ENCODE measurements around the gene LBR.

The LBR gene

DNA sequence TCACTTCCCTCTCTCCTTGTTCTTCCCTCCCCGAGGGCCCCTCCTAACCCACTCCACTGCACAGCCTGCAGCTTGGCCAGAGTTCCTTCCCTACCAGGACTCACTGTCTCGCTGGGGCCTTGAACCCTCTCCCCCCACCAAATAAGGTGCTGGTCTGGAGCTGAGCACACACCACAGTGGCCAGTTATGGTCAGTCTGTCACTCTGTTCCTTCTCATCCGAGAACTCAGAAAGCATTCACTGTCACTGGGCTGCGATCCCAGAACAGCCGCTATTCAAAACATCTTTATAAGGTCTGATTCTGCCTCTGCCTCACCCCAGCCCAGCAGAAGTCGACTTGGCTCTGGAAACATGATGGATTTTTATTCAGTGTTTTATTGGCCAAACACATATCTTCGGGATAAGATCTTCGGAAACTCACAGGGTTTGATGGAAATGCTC, 19.8 kb upstream of the LBR start:
- in situ Hi-C loops (cut with MboI; ENCODE audit: low sequenced_read_pairs) = no loop called here

GRCh38 chr1:225446981-225447615, 19.3 kb upstream of the LBR start:
- in situ Hi-C loops (cut with MboI; ENCODE audit: low sequenced_read_pairs) = no loop called here

DNA sequence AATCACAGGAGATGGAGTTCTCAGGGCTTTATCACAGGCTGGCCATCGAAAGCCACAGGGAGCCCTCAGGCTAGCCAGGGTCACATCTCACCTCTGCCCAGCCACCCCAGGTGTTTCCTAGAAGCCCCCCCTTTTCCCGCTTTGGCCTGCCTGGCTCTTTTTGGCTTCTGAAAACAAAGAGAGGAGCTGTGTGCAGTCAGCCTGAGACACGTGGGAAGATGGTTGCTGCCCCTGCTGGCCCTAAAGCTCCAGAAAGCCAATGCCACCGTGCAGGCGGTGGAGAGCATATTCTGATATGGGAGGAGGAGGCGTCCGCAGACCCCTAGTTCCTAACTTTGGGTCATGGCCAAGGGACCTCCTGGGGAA, 18.7 kb upstream of the LBR start:
- in situ Hi-C loops (cut with MboI; ENCODE audit: low sequenced_read_pairs) = no loop called here

DNA sequence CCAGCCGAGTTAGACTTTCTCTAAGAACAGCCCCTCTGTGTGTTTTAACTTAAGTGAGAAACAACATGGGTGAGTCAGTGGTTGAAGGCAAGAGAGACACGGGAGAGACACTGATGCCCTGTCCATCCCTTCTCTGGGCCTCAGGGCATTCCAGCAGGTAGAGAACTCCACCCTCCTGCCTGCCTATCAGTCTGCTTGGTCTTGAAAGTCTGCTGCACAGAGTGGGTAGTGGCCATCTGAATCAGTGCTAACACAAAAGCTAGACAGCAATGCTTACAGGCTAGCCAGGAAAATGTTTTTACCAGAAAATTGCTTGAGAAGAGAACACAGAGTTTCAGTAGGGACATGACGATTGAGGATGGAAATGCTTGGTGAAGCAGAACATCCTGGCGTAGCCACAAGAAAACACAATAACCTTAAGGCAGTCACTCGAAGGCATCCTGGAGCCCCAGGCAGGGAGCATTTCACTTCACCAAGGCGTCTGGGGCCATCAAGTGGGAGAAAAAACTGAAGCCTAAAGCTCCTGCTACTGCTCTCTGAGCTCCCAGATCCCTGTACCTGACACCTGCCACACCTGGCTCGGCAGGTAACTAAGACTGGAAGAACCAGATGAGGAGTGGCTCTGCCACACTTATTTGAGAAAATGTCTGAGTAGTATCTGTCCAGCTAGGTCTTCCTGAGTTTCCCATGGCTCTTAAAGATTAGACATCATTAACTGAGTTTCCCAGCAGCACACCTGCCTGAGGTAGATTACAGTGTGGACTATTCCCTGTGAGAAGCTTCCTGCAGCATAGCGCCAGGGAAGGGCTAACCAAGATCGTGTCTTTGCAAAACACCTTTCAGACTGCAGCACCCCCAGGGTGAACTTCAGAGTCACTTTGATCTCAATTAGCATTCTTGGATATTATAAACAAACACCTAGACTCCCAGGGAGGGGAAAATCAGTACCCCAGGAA, 18.1 kb upstream of the LBR start:
- in situ Hi-C loops (cut with MboI; ENCODE audit: low sequenced_read_pairs) = no loop called here

DNA sequence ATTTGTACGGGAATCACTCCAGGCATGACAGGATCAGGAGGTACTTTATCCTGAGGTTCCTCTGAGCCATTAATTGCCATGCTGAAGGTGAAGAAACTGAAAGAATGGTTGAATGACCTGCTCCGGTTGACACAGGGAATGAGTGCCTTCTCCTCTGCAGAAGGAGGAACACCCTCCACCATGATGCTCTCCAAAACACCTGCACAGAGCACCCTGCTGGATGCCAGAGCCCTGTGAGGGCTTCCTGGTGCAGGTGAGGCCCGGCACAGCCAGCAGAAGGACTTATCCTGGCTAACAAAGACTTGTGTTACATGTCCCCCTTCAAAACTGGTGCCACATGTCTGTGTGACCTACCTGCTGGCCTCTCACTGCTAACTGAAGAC, 14.3 kb upstream of the LBR start:
- in situ Hi-C loops (cut with MboI; ENCODE audit: low sequenced_read_pairs) = no loop called here

GRCh38 chr1:225441314-225442122, 13.7 kb upstream of the LBR start:
- in situ Hi-C loops (cut with MboI; ENCODE audit: low sequenced_read_pairs) = no loop called here

- in situ Hi-C loops (cut with MboI; ENCODE audit: low sequenced_read_pairs) = no loop called here
These were observed 12.8 kb upstream of the LBR start for GRCh38 chr1:225440380-225441221.

GRCh38 chr1:225437710-225438437, 10.0 kb upstream of the LBR start:
- in situ Hi-C loops (cut with MboI; ENCODE audit: low sequenced_read_pairs) = no loop called here

DNA sequence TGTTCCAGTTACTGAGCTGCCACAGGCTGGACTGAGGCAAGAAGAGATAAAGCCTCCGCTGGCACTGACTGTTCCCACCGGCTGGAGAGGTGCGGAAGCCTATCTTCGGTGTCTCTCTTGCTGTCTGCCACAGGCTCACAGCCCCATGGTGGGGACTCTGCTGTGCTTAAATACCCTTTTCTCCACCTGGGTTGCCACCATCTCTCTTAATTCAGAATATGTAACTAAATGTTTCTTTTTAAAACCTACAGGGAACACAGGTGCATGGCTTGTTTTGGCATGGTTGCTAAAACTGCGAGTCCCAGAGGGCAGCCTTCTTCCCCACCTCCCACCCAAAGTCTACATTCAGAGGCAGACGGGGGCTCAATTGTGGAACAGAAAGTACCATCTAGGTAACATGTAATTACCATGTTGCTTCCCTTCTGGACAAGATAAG, 8.1 kb upstream of the LBR start:
- in situ Hi-C loops (cut with MboI; ENCODE audit: low sequenced_read_pairs) = no loop called here

- in situ Hi-C loops (cut with MboI; ENCODE audit: low sequenced_read_pairs) = no loop called here
These were observed 7.6 kb upstream of the LBR start for GRCh38 chr1:225435487-225435886.

GRCh38 chr1:225435076-225435475, 7.2 kb upstream of the LBR start:
- in situ Hi-C loops (cut with MboI; ENCODE audit: low sequenced_read_pairs) = no loop called here

- in situ Hi-C loops (cut with MboI; ENCODE audit: low sequenced_read_pairs) = no loop called here
These were observed 6.2 kb upstream of the LBR start for GRCh38 chr1:225434046-225434445.

- in situ Hi-C loops (cut with MboI; ENCODE audit: low sequenced_read_pairs) = no loop called here
These were observed 3.4 kb upstream of the LBR start for GRCh38 chr1:225431081-225431863.

GRCh38 chr1:225430301-225430700, 2.5 kb upstream of the LBR start:
- in situ Hi-C loops (cut with MboI; ENCODE audit: low sequenced_read_pairs) = no loop called here

DNA sequence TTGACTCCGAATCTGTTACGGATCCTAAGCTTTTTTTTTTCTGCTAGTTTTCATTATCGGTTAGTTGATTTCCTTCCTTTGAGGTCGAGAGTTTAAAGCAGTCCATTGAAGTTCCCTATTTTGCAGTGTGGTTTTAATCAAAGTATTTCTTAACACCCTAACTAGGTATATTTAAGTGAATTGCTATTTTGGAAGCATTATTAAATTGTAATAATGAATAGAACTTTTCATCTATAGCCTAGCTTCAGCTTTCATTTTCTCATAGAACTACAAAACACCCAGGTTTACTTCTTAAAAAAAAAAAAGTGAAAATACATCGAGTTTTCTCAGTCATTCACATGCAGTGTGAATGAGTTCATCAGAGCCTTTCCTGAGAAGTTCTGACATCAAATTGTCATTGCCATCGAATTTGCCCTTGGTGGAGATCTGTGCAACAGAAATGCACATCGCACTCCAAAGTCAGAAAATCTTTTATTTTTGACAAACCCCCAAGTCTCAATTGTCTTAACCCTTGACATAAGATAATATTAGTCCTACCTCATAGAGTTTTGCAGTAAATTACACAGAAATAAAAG, 1.1 kb upstream of the LBR start:
- in situ Hi-C loops (cut with MboI; ENCODE audit: low sequenced_read_pairs) = no loop called here

GRCh38 chr1:225428068-225428880, 436 bp upstream of the LBR start:
- in situ Hi-C loops (cut with MboI; ENCODE audit: low sequenced_read_pairs) = no loop called here

DNA sequence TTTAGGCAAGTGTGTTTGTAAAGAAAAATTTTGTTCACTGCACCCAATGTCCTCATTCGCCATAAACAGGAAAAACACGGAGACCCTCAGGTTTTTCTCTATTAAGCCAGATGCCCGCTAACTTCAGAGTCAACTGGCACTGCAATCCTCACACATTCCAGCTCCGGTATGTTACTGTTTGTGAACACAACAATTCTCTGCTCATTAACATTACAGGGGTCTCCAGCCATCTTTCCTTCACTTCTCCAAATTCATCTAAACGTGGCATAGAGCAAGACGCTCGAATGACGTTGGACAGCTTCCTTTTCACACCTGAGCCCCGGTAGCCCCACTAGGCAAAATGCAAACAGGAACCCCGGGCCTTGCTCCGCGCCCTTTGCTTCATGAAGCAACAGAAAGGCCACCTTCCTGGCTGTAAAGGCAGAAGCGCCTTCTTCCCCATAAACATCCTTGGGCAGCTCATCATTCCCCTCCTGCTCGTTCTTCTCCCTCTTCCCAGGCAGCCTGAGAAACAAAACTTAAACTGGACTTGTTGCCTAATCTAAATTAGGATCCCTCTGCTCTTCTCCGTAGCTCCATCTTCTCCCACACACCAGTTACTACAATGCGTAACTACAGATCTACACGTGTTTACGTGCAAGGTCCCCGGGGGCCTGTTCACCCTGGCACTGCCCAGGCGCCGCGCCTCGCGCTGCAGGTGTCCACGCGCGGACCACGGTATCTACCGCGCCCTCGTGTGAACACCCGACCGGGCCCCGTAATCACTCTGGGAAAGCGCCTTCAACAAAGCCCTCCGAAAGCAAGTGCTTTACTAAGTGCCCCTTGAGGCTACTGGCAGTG, 1.2 kb downstream of the LBR start:
- in situ Hi-C loops (cut with MboI; ENCODE audit: low sequenced_read_pairs) = no loop called here

Measured in HL-60/S4 (cell line).